ENCODE measurements around the gene ATAD5.

Gene ATAD5

GRCh38 chr17:30796016-30796415, 35.8 kb upstream of the ATAD5 start:
- DNase-seq (ENCODE audit: low read depth) = peak; percentile 16
- TF ChIP-seq, protein P1, sequence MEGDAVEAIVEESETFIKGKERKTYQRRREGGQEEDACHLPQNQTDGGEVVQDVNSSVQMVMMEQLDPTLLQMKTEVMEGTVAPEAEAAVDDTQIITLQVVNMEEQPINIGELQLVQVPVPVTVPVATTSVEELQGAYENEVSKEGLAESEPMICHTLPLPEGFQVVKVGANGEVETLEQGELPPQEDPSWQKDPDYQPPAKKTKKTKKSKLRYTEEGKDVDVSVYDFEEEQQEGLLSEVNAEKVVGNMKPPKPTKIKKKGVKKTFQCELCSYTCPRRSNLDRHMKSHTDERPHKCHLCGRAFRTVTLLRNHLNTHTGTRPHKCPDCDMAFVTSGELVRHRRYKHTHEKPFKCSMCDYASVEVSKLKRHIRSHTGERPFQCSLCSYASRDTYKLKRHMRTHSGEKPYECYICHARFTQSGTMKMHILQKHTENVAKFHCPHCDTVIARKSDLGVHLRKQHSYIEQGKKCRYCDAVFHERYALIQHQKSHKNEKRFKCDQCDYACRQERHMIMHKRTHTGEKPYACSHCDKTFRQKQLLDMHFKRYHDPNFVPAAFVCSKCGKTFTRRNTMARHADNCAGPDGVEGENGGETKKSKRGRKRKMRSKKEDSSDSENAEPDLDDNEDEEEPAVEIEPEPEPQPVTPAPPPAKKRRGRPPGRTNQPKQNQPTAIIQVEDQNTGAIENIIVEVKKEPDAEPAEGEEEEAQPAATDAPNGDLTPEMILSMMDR (conservative IDR thresholded peaks at IDR 0.05; ENCODE audit: low read depth, low read length) = no peak
- no peak overlapping the region for H3K4me3 ChIP-seq (ENCODE audit: low read depth, low read length)

DNA sequence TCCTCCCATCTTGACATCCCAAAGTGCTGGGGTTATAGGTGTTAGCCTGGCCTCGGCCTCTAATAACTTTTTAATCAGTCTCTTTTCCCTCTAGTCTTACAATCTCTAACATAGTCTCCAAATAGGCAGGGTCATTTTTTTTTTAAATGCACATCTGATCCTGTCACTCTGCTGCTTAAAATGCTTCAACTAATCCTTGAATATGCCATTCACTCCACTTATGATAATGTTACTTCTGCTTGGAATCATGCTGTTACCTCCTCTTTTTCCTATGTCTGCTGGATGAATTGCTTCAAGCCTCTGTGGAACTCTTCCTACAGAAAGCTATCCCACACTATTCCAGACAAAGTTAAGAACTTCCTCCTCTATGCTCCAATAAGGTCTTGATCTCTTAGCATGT, 30.1 kb upstream of the ATAD5 start:
- H3K4me3 ChIP-seq (ENCODE audit: low read depth, low read length) = no peak overlapping the region
- TF ChIP-seq, protein P1 (conservative IDR thresholded peaks at IDR 0.05; ENCODE audit: low read depth, low read length) = no peak
- DNase-seq (ENCODE audit: low read depth) = no peak

DNA sequence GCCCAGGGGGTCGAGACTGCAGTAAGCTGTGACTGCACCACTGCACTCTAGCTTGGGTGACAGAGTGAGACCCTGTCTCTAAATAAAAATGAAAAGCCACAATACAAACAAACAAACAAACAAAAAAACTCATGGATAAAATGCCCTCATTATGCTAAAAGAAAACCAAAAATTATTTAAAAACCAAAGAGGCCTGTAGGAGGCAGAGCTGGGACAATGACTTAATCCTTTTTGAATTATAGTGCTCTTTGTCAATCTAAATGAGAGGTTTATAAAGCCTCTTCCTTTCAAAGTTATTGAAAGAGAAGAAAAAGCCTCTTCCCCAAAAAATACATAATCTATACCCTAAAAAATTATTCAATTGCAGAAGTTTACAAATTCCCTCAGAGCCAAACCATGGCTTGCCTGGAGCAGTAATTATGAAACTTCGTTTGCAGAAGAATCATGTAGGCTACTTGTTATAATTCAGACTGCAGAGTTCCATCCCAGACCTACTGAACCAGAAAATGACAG, 25.8 kb upstream of the ATAD5 start:
- TF ChIP-seq, protein P1 (conservative IDR thresholded peaks at IDR 0.05; ENCODE audit: low read depth, low read length) = peak; percentile 39
- no peak for DNase-seq (ENCODE audit: low read depth)
- no peak overlapping the region for H3K4me3 ChIP-seq (ENCODE audit: low read depth, low read length)

DNA sequence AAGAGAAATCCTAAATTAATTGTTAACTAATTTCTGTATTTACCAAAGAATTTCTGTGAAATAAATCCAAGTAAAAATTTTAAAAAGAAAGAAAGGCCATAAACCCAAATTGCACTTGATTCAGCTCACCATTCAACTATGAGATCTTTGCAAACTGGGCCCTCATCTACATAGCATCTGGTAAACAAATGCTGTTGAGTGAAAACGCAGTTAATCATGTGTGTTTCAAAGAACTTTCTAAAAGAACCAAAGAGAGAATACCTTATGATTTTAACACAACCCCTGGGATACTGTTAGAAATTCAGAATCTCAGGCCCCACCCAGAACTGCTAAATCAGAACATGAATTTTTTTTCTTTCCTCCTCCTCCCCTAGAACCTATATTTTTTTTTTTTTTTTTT, 23.9 kb upstream of the ATAD5 start:
- H3K4me3 ChIP-seq (ENCODE audit: low read depth, low read length) = no peak overlapping the region
- DNase-seq (ENCODE audit: low read depth) = no peak
- TF ChIP-seq, protein P1 (conservative IDR thresholded peaks at IDR 0.05; ENCODE audit: low read depth, low read length) = no peak

DNA sequence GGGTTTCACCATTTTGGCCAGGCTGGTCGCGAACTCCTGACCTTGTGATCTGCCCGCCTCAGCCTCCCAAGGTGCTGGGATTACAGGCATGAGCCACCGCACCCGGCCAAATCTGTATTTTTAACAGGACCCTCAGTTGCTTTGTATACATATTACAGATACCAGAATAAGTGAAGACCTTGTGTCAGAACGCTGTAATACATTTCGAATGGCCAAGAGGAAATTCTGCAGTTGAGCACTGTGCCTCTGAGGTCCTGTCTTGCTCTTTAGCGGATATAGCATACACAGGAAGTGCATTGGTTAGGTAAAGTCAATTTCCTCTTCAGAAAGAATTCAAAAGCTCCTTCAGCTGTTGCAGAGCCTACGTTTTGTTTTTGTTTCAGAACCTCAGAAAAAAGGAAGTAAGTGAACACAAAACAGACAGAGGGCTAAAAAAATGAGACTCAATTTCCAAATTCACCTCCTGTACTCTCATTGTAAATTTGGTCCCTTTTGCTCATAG, 22.9 kb upstream of the ATAD5 start:
- peak; percentile 41 for DNase-seq (ENCODE audit: low read depth)
- no peak overlapping the region for H3K4me3 ChIP-seq (ENCODE audit: low read depth, low read length)
- TF ChIP-seq, protein P1 (conservative IDR thresholded peaks at IDR 0.05; ENCODE audit: low read depth, low read length) = no peak

- TF ChIP-seq, protein P1 (conservative IDR thresholded peaks at IDR 0.05; ENCODE audit: low read depth, low read length) = no peak
- DNase-seq (ENCODE audit: low read depth) = no peak
- H3K4me3 ChIP-seq (ENCODE audit: low read depth, low read length) = no peak overlapping the region
Observed at GRCh38 chr17:30809867-30810266, 21.9 kb upstream of the ATAD5 start.
